Activated B cell treated with CpG ODN at 0.5 μM for 24 hours (primary cell): ENCODE data around the gene ARHGEF17. TPM values are rescaled to one million over a fixed set of nuclear protein-coding genes. Genes with fewer than 3 reads are reported as not detected.
A peak's percentile ranks its signal among the peaks of the same experiment; 100 is the strongest.

Experiments
- ATAC-seq: fragments of 200-7000 bp; cut with Tn5 transposase; one replicate; pipeline ENCODE4 v1.10.0; 2021; ENCODE audit warnings: low read depth, mild to moderate bottlenecking, moderate library complexity
- CTCF ChIA-PET: fragments of 350-600 bp; sonication (Branson Sonifier 250); formaldehyde crosslinking; loops from one replicate; lab custom pipeline; 2021; ENCODE audit warnings: antibody characterized with exemption; lab: Charles Lee
- POLR2A ChIA-PET: fragments of 350-600 bp; sonication (Branson Sonifier 250); formaldehyde crosslinking; loops from one replicate; lab custom pipeline; 2021; ENCODE audit warnings: antibody characterized with exemption; lab: Charles Lee
- DNase-seq: peaks from one replicate; pipeline ENCODE4 v3.0.0; 2022
- H3K27ac Mint-ChIP-seq: one replicate; pipeline ENCODE4 v1.8.0; 2020; ENCODE audit warnings: mixed read lengths
- H3K27me3 Mint-ChIP-seq: one replicate; pipeline ENCODE4 v1.8.0; 2021; ENCODE audit warnings: mixed read lengths
- H3K36me3 Mint-ChIP-seq: one replicate; pipeline ENCODE4 v1.8.0; 2021; ENCODE audit warnings: low read depth, mixed read lengths
- H3K4me1 Mint-ChIP-seq: one replicate; pipeline ENCODE4 v1.8.0; 2021; ENCODE audit warnings: mixed read lengths
- H3K4me3 Mint-ChIP-seq: one replicate; pipeline ENCODE4 v1.8.0; 2020; ENCODE audit warnings: mild to moderate bottlenecking, mixed read lengths
- H3K9me3 Mint-ChIP-seq: one replicate; pipeline ENCODE4 v1.8.0; 2020; ENCODE audit warnings: mixed read lengths
- CTCF ChIP-seq: fragments of 200-600 bp; IDR thresholded peaks from one replicate; pipeline ENCODE4 v1.8.0; 2022; ENCODE audit warnings: antibody characterized with exemption, mild to moderate bottlenecking
- intact Hi-C: fragments of 100-400 bp; cut with micrococcal nuclease; formaldehyde crosslinking; loops from one replicate; pipeline ENCODE4 v1.15.1; 2024
- total RNA-seq: library from RNA; stranded (reverse); gene quantifications from 2 replicates; pipeline ENCODE4 v1.2.3, GENCODE V29; 2022

ARHGEF17 gene
- total RNA-seq, 1 donor from 2014 or later = 0.02 TPM

- ChIA-PET POLR2A (no interaction called here), CTCF (interaction anchor here (1.1 to 1.5 kb wide), 3 partner anchors 10 to 24 kb away, joined by 3 to 4 read pairs (median 4); no protein-coding TSS in a partner anchor)
- ATAC-seq (peak; percentile 85), DNase-seq (no peak)
- TF ChIP-seq CTCF = no peak
- peaks cover 27% of the 10 kb centered on the region for H3K4me1 Mint-ChIP-seq
- no peaks in the 10 kb centered on the region for H3K9me3 Mint-ChIP-seq
- peak overlapping the region; percentile 20 for H3K27ac Mint-ChIP-seq
- intact Hi-C loops = no loop called here
- no peaks in the 10 kb centered on the region for H3K36me3 Mint-ChIP-seq
- no peak overlapping the region for H3K4me3 Mint-ChIP-seq
- H3K27me3 Mint-ChIP-seq = no peaks in the 10 kb centered on the region
Measured at GRCh38 chr11:73326929-73327811, 19.1 kb downstream of the ARHGEF17 start.

DNA sequence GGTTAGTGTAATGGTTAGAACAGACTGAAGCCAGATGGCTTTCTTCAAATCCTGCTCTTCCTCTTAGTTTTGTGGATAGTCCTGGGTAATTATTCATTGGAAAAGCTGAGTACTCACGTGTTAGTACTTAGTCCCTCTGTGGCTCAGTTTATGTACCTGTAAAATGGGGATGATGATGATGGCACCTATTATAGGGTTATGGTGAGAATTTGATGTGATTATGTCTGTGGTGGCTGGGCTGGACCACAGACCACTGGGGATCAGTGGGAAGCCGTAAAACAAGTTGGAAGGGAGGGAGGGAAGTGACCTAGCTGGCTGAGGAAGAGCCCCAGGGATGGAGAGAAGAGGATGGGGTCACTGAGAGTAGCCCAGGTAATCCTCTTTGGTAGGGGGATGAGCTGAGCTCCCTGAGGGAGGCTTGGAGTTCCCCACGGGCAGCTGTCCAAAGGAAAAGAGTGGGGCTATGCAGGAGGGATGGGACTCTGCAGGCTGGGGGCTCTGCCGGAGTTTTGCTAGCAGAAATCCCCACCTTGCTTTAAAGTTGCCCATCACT is 19.8 kb downstream of the ARHGEF17 start:
- Mint-ChIP-seq H3K4me1 (peaks cover 20% of the 10 kb centered on the region), H3K9me3 (no peaks in the 10 kb centered on the region), H3K36me3 (no peaks in the 10 kb centered on the region), H3K27ac (peak overlapping the region; percentile 20), H3K4me3 (no peak overlapping the region), H3K27me3 (no peaks in the 10 kb centered on the region)
- DNase-seq = no peak
- ChIA-PET POLR2A (interaction anchor here (0.6 kb wide), 1 partner anchor 21 kb away, joined by 7 read pairs; no protein-coding TSS in a partner anchor), CTCF (interaction anchor here (1.1 to 1.3 kb wide), 2 partner anchors 9 to 21 kb away, joined by 3 to 4 read pairs; no protein-coding TSS in a partner anchor)
- intact Hi-C loops = no loop called here
- no peak for ATAC-seq
- no peak for TF ChIP-seq CTCF

- H3K36me3 Mint-ChIP-seq = no peaks in the 10 kb centered on the region
- DNase-seq = no peak
- ChIA-PET POLR2A (no interaction called here), CTCF (no interaction called here)
- no peak for TF ChIP-seq CTCF
- no peak for ATAC-seq
- no peak overlapping the region for H3K27ac Mint-ChIP-seq
- H3K27me3 Mint-ChIP-seq = no peaks in the 10 kb centered on the region
- intact Hi-C loops = no loop called here
- no peaks in the 10 kb centered on the region for H3K9me3 Mint-ChIP-seq
- H3K4me1 Mint-ChIP-seq = peaks cover 12% of the 10 kb centered on the region
- H3K4me3 Mint-ChIP-seq = no peak overlapping the region
Measured at GRCh38 chr11:73330569-73331093, 22.6 kb downstream of the ARHGEF17 start.

GRCh38 chr11:73331138-73331916 is 23.3 kb downstream of the ARHGEF17 start:
- Mint-ChIP-seq H3K4me1 (peaks cover 8% of the 10 kb centered on the region), H3K4me3 (no peak overlapping the region)
- CTCF ChIA-PET = no interaction called here

More at GRCh38 chr11:73331138-73331916, 23.3 kb downstream of the ARHGEF17 start:
- Mint-ChIP-seq H3K9me3 (no peaks in the 10 kb centered on the region), H3K27me3 (no peaks in the 10 kb centered on the region), H3K27ac (no peak overlapping the region), H3K36me3 (no peaks in the 10 kb centered on the region)
- ATAC-seq (no peak), DNase-seq (no peak)
- TF ChIP-seq CTCF = no peak
- POLR2A ChIA-PET = no interaction called here
- intact Hi-C loops = no loop called here
